NCI-H526 (cell line): ENCODE data around the gene FAM53A.

Experiments used
- DNase-seq, 2 experiments: peaks; one replicate each; lab custom pipeline; 2025; lab: John Stamatoyannopoulos, UW

The FAM53A gene, protein sequence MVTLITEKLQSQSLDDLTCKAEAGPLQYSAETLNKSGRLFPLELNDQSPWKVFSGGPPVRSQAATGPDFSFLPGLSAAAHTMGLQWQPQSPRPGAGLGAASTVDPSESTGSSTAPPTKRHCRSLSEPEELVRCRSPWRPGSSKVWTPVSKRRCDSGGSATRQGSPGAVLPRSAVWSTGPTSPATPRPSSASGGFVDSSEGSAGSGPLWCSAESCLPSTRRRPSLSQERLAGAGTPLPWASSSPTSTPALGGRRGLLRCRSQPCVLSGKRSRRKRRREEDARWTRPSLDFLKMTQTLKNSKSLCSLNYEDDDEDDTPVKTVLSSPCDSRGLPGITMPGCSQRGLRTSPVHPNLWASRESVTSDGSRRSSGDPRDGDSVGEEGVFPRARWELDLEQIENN

GRCh38 chr4:1683736-1684505 is at the start of gene FAM53A:
FAM53A (minus strand) TSS chr4:1684313; CDS start chr4:1668741, 15,572 bp downstream.
- DNase-seq, result peak; percentile 39 to 94

- no peak for DNase-seq
Observed at GRCh38 chr4:1732911-1733310, 48.8 kb upstream of the FAM53A start.

DNA sequence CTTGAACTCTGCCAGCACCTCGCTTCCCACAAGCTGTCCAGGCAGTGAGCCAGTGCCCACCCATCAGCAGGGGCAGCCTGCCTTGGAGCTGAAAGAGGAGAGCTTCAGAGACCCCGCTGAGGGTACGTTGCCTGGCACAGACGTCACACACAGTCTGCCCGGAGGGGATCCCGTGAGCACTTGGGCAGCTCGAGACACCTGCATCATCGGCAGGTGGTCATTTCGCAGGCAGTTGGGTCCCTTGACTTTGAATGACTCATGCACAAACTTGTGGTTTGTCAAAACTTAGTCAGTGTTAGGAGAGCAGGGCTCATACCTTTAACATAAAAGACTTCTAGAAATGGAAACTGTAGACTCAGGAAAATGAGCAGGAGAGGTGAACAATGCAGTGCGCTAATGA is 47.1 kb upstream of the FAM53A start:
- DNase-seq, result no peak

GRCh38 chr4:1730532-1731135 is 46.5 kb upstream of the FAM53A start:
- DNase-seq, result no peak

DNA sequence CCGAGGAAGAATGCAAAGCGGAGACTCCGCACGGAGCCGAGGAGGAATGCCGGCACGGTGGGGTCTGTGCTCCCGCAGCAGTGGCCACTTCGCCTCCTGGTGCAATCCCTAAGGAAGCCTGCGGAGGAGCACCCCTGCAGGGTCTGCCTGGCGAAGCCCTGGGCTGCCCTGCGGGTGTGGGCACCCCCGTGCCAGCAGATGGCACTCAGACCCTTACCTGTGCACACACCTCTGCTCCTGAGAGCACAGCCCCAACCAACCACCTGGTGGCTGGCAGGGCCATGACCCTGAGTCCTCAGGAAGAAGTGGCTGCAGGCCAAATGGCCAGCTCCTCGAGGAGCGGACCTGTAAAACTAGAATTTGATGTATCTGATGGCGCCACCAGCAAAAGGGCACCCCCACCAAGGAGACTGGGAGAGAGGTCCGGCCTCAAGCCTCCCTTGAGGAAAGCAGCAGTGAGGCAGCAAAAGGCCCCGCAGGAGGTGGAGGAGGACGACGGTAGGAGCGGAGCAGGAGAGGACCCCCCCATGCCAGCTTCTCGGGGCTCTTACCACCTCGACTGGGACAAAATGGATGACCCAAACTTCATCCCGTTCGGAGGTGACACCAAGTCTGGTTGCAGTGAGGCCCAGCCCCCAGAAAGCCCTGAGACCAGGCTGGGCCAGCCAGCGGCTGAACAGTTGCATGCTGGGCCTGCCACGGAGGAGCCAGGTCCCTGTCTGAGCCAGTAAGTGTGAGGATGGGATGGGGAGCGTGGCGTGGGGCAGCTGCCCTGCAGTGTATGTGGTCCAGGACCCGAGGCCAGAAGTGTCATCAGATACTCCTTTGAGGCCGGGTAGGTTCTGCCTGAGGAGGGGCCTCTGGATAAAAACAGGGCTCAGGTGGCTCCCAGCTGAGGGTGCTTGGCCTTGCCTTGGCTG is 44.2 kb upstream of the FAM53A start:
- no peak for DNase-seq

DNA sequence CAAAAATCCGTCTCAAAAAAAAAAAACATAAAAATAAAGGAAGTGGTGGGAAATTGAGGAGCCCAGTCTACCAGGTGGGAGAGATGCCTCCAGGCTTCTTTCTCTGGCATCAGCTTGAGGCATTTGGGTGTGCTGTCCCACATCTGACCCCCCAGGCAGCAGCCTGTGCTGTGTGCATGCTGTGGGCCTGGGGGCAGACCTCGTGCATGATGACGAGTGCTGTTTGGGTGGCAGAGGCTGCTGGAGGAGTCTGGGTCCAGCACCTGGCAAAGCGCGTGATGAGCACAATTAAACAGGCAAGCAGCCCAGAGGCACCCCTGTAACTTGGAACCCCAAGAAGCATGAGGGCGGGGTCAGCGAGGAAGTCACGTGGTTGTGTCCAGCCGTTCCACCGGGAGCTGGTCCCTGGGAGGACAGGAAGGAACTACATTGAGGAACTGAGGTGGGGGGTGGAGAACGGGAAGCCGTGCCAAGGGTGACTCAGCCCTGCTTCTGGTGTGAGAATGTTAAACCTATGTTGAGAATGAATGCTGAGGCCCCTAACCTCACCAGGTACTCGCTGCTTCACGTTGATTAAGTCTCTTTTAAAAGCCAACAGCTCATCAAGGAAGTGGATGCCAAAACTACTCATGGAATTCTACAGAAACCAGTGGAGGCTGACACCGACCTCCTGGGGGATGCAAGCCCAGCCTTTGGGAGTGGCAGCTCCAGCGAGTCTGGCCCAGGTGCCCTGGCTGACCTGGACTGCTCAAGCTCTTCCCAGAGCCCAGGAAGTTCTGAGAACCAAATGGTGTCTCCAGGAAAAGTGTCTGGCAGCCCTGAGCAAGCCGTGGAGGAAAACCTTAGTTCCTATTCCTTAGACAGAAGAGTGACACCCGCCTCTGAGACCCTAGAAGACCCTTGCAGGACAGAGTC is 43.3 kb upstream of the FAM53A start:
- no peak for DNase-seq

DNA sequence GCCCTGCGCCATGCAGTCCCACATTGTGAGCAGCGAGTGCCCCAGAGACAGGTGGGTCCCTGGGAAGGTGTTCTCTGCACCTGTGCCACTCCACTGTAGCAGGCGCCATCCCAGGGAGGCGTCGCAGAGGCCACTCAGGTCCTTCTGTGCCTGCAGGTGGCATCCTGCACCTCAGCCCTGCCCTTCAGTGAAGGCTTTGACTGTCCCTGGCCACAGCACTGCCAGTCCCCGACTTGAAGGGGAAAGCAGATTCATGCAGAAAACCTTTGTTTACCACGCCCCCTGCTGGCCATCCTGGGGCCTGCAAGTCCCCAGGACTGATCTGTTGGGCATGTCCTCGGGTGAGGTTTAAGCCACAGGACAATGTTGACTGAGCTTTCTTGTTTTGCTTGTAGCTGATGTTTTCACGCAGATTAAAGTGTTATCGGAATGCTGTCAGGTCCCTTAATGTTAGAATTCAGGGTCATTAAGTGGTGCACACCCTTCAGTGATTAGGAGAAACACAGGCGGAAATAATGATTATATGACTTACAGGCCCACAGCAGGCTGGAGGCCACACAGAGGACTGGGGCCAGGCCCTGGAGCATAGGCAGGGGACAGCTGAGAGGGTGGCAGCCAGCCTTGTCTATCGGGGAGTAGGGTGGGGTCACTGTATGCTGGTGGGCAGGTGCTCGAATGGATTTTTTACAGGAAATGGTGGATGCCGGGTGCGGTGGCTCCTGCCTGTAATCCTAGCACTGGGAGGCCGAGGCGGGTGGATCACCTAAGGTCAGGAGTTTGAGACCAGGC is 42.2 kb upstream of the FAM53A start:
- peak; percentile 76 to 89 for DNase-seq

DNA sequence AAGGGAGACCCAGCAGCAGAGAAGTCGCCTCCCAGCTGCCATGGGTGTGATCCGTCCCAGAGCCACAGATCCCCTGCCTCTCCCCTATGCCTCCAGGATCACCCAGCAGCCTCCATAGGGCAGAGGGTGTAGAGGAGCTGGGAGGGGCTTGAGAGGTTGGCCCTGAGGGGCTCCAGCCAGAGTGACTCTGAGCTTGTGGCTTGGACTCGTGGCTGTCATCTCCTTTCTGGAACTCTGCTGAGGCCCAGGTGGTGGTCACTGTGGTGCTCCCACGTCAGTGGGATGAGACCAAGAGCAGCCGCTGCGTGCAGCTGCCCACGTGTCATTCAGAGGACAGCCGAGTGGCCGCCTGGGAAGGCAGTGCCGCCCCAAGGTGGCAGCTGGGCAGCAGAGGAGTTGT is 41.4 kb upstream of the FAM53A start:
- DNase-seq, result no peak

- DNase-seq, result no peak
Observed at GRCh38 chr4:1723131-1723801, 39.2 kb upstream of the FAM53A start.

GRCh38 chr4:1722551-1723118 is 38.5 kb upstream of the FAM53A start:
- DNase-seq, result no peak

DNA sequence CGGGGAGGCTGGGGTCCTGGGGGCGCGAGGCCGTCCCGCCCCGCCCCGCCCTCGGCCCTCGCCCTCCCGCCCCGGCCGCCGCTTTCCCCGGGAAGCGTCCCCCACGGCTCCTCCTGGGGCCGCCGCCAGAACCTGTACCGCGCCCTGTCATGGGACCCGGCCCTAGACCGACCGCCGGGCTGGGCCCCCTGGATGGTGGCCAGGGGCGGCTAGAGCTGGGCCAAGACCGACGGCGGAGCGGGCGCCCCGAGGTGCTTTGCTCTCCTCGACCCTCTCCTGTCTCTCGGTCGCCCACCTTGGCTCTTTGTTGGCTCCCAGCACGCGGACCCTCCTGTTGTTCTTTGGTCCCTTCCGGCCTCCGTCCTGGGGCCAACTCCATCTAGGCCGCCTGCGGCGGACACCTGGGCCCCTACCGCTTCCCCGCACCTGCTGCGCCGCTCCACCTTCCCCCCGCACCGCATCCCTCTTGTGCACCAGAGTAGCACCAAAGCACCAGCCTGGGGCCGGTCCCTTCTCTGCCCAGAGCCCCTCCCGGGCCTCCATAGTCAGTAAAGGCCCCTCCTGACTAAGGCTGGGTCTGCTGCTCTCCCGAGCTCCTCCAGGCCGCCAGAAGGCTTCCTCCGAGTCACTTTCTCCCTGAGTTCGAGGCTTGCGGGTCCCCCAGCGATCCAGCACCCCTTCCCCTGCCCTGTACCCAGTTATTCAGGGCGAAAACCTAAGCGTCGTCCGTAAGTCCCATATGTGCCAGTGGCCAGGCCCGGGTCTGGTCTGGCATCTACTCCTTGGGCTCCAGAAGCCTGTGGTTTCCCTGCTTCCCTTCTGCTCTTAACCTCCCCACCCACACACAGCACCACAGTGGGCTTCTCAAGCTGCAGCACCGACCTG is 37.8 kb upstream of the FAM53A start:
- peak in 1 of 2 experiments; percentile 26 for DNase-seq

GRCh38 chr4:1721003-1721665 is 37.0 kb upstream of the FAM53A start, which contains the start of the genes TACC3 and TMEM129:
TACC3 (plus strand) TSS chr4:1721521; CDS start chr4:1723422, 1,901 bp downstream.
TMEM129 (minus strand) TSS chr4:1721323; CDS start chr4:1720837, 486 bp downstream.
- DNase-seq, result peak; percentile 97 to 99

DNA sequence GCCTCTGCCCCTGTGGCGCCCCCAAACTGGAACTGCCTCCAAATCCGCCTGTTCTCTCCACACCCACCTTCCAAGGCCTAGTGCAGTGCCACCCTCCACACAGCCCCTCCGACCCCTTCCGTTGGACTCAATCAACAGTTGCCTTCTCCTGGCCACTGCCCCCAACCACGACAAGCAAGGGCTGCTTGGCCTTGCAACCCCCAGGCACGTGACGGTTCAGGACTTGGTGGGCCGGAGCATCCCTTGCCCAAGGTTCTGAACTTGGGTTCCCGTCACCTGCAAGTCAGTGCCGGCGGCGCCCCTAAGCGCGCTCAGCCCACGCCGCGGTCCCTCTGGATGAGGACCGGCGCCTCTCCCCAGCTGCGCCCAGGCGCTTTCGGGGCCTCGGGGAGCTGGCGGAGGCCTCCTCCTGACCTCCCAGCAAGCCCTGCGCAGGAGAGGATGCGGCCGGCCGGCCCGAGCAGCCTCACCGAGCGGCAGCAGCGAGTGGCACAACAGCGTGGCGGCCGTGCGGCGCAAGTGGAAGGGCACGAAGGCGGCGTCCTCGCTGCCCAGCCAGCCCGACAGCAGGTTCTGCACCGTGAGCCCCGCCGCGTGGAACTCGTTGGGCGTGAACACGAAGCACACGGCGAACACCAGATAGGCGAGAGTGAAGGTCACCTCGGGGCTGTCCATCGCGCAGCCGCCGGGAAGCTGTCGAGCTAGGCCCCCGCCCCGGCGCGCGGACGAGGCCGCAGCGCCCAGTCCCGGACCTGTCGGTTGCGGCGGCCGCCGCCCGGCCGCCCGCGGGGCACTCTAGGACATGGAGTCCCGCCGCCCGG is 36.3 kb upstream of the FAM53A start:
- DNase-seq, result peak in 1 of 2 experiments; percentile 46

- DNase-seq, result peak in 1 of 2 experiments; percentile 41
Observed at GRCh38 chr4:1718095-1718850, 34.2 kb upstream of the FAM53A start.
